CMK (cell line): ENCODE results near the gene CDKAL1.

Experiments used
- DNase-seq: peaks from one replicate; pipeline ENCODE4 v3.0.0-alpha.2; 2010; ENCODE audit warnings: low read depth

Gene CDKAL1

DNA sequence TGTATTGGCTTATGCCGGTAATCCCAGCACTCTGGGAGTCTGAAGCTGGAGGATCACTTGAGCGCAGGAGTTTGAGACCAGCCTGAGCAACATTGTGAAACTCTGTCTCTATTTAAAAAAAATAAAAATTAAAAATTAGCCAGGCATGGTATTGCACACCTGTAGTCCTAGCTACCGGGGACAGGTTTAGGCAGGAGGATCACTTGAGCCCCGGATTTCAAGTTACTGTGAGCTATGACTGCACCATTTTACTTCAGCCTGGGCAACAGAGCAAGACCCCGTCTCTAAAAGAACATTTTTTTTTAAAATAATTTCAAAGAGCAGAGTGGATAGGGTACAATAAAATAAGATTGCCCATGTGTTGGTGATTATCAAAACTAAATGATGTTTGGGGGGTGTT, 576.4 kb downstream of the CDKAL1 start:
- no peak for DNase-seq

GRCh38 chr6:21111093-21111725, 577.0 kb downstream of the CDKAL1 start:
- DNase-seq: no peak

DNA sequence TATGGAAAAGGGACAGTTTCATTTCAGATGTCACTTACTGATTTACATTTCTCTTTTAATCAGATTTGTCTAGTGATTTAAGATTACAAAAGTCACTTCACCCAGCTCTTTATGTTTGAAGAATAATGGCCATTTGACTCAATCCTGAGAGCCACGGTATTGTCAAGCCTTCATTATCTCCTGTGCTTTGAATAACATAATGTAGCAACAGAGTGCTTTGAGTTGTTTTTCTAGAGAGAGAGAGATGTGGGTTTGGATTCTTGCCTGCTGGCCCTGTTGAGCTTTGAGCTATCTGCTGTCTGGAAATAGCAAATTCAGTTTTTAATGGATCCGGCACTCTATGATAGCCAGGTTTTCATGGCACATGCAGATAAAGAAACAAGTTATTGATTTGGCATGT, 580.9 kb downstream of the CDKAL1 start:
- DNase-seq: no peak

DNA sequence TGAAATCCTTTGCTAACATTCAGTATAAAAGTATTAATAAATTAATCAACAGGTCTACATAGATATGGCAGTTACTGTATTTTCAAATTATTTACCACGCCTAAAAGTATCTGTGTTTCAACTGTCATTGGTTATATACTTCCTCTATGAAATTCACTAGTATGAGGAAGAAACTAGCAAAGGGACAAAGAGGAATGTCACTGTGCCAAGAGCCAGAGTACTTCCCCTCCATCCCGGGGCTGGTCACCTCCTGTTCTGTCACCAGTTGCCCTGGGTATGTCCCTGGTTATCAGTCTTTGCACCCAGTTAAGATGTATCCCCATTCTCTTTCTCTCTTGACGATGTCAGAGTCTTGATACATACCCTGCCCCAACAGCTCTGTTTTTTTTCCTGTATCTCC, 582.5 kb downstream of the CDKAL1 start:
- no peak for DNase-seq

DNA sequence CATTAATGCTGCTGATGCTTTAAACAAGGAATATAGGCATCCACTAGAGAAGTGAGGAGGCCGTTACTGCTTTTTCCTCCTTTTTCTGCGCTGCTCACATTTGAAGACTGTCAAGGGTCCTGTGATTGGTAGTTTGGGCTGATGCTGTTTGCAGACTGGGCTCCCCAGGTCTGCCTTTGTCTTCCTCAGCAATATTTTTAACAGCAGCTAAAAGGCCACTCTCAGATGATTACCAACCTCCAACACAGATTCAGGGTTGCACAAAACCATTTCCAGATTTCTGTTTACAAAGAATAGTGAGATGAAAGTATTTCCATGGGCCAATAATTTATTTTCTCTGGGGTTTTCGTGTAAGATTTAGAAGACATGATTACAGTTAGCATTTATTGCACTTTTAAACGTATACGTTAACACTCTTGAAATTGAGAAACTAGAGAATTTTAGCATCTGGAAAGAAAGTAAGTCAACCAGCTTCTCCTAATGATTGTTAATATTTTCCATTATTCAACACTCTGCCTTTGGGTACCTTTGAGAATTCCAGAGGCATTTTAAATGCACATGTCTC, 584.0 kb downstream of the CDKAL1 start:
- DNase-seq: no peak

GRCh38 chr6:21121636-21122136, 587.4 kb downstream of the CDKAL1 start:
- no peak for DNase-seq

DNA sequence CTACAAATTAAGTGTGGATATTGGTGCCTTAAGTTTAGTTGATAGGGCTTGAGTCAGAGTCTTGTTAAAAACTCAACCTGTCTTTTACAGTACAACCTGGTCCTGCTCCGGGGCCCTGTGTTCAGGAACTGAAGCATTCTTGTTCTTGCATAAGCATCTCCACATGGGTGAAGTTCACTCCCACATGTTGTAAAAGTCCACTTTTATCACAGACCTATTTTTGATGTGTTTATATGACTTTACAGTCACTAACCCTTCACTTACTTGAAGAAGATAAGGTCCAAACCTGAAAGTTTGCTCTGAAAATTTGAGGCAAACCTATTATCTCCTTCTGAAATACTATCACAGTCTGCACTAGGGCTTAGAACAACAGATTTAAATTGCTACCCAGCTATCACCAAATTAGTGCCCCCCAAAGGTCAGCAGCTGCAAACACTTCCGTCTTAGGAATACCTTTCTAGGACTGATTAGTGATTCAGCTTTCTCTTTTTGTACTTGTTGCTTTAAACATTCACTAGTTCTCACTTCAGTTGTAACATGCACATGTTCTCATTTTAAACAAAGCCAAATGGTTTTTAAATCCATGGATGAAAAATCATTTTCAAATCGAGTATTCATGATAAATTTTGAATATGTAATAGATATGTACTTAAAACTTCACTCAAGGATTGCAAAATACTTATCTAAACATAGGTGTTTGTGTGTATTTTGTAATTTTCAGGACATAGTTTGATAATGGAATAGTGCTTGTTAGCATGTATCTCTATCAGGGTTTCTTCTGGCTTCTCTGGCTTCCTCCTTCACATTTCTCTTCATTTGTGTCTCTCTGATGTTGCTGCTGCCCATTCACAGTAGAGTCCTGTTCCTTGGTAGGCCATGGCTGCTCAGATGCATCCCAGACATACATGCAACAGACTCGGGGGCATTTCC, 589.5 kb downstream of the CDKAL1 start:
- no peak for DNase-seq

DNA sequence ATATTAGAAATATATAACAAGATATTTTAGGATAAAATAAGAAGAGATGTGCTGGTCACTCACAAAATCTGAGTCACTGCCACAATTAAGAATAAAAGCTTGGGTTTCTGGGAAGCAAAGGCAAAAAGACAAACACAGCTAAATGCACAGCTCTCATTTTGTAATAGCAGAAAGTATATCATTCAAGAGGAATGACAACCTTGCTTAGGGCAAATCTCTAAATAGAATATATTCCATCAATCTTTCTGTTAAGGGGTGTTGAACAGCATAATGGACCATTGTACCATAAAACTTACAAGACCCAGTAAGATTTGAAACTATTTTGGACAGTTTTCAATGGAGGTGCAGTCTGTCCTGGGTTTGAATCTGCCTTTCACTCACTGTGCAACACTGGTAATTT, 594.3 kb downstream of the CDKAL1 start:
- DNase-seq: no peak

GRCh38 chr6:21131406-21131805, 597.1 kb downstream of the CDKAL1 start:
- no peak for DNase-seq

- DNase-seq: no peak
Measured at GRCh38 chr6:21132446-21132845, 598.2 kb downstream of the CDKAL1 start.

GRCh38 chr6:21132856-21133838, 598.9 kb downstream of the CDKAL1 start:
- DNase-seq: no peak

DNA sequence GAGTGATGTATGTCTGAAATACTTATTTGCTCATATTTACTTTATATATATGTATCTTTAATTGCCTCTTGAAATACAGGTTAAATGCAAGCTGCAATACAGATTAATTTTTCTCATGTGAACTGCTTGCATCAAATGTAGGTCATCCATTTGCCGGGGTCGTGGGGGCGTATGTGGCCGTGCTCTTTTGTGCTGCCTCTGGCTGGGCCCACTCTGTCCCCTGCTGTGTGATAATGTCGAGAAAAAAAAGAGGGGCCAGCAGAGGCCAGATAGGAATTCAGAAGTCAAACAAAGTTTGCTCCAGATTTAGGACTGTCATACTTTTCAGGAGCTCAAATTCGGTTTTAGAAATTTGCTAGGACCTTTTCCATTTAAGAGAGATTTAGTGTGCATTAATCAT, 599.6 kb downstream of the CDKAL1 start:
- DNase-seq: no peak

DNA sequence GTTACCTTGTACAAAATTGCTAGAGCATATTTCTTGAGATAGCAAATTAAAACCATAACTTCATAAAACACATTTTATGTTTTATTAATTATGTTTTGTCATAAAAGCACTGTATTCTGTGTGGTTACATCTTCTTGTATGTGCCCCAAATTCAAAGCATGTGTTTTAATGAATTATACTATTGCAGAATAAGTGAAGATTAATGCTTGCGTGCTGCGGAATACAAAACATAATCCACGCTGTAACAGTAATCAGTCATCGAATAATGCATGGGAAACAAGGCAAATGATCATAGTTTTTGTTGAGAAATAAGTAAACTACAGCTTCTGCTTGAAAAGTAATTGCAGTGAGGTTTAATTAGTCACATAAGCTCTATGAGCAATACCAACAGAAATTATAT, 600.1 kb downstream of the CDKAL1 start:
- DNase-seq: no peak

- DNase-seq: no peak
Measured at GRCh38 chr6:21135484-21136013, 601.3 kb downstream of the CDKAL1 start.

DNA sequence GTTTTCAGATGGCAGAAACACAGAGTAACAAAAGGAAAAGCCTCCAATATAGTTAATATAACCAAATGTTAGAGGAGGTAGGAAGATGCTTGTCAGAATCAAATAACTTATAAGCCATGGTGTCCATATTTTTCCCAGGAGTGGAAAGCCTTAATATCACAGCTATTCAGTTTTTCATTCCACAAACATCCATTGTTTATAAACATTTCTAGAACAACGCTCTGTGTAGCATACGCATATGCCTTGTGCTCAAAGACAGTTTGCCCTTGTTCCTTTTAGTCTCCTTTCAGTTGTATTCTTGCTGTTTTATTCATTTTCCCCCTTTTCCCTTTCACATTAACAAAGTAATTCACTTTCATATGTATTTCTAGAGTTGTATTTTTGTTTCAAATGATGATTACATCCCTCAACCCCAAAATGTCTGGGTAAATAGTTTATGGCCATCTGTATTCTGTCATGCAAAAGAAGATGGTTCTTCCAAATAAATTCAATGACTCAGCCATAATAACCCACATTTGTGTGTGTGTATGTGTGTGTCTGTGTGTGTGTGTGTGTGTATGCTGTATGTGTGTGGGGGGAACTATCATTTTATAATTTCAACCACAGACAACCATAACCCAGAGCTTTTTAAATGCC, 603.6 kb downstream of the CDKAL1 start:
- DNase-seq: no peak

GRCh38 chr6:21138336-21139069, 604.2 kb downstream of the CDKAL1 start:
- DNase-seq: no peak

DNA sequence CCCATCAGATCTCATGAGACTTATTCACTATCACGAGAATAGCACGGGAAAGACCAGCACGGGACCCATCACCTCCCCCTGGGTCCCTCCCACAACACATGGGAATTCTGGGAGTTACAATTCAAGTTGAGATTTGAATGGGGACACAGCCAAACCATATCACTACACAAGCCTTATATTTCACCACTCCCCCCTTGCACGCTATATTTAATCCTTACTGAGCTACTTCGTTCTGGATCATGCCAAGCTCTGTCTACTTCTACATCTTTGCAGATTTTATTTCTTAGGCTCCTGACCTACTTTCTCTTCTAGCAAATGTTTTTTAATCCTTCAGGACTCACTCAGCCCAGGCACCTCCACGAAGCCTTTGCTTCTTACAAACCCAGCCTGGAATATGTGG, 606.7 kb downstream of the CDKAL1 start:
- DNase-seq: no peak

DNA sequence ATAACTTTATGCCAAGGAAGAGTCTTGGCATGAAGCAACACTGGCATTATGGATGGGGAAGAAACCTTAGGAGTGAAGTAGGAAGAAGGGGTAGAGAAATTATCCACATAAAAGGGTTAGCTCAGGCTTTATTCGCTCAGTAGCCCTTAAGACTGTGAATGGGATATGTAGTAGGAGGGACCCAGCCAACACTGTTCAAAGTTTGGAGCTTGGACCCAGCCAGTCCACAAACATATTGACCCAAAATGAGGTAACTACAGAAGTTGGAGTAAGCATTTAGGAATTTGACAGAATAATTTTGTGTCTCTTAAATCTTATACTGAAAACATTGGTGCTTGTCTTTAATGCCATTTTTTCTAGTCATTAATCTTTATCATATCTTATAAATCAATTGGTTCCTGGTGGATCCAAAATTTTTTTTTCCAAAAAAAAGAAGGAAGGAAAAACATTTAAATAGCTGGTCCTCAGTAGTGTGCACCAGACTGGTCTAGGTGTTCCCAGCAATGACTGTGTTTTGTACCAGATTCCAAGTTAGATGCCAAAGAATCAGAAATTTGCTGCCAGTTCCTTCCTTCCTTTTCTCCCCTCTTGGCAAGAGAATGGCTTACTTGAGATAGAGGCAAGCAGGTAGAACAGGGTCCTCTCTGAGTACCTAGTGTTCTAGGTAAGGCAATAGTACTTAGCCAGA, 607.5 kb downstream of the CDKAL1 start:
- DNase-seq: no peak

DNA sequence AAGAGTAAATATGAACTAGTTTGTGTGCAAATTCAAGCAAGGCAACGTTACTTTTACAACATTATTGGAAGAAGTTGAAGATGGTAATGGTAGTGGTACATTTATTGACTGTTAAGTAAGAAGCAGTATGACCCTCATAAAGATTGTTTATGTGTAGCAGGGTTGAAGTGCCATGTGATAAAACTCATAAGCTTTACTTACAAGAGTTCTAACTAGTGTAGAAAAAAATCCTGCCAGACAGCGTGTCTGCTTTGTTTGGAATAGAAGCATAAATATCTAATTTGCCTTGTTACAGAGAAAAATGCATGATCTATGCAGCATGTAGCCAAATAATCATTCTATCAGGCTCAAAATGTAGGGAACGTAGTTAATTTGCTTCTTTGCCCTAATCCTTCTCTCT, 608.5 kb downstream of the CDKAL1 start:
- DNase-seq: no peak

DNA sequence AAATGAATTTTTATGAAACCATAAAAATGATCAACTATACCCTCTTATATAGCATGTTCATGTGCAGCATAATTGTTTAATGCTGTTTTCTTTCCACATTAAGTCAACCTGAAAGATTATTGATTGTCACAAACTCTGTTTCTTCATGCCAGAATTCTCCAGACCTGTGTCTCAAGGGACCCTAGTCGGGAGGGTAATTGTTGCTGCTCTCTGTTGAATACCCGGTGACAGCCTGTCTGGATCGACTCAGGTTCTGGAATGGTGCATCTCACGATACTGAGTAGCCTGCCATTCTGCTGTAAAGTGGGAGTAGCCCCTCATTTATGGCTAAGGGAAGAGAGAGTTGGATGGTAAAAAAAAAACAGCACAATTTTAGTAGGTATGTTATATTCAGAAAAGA, 609.4 kb downstream of the CDKAL1 start:
- no peak for DNase-seq
